ENCODE data around the gene TSKU.

- TF ChIP-seq EZH2phosphoT487 (IDR thresholded peaks at IDR 0.05; ENCODE audit: insufficient read depth, low read depth) (no peak), EZH2 (IDR thresholded peaks at IDR 0.05; ENCODE audit: insufficient read depth, poor library complexity, severe bottlenecking) (no peak)
Observed at GRCh38 chr11:76787271-76787670, 4.1 kb downstream of the TSKU start.
